Suprapubic skin (tissue), 4 donors: ENCODE data around the gene SHANK3. TPM values are rescaled to one million over a fixed set of nuclear protein-coding genes. Genes with fewer than 3 reads are reported as not detected.
"Not testable (repeated sequence)": the region's sequence is repeated elsewhere in the genome, so short reads cannot be mapped to it uniquely, and the experiment has no call there.

ENCODE experiments used
- DNase-seq, 2 donors: peaks; one replicate each; pipeline ENCODE4 v3.0.0-alpha.2; 2019; ENCODE audit warnings: low spot score in 2 of 2
- H3K27ac ChIP-seq: fragments of 200-600 bp; sonication (generic); one replicate; pipeline ENCODE4 v1.5.1; 2019
- H3K27me3 ChIP-seq: fragments of 200-600 bp; sonication (generic); one replicate; pipeline ENCODE4 v1.5.1; 2019
- H3K36me3 ChIP-seq: fragments of 200-600 bp; sonication (generic); one replicate; pipeline ENCODE4 v1.5.1; 2019
- H3K4me1 ChIP-seq: fragments of 200-600 bp; sonication (generic); one replicate; pipeline ENCODE4 v1.5.1; 2019
- H3K4me3 ChIP-seq: fragments of 200-600 bp; sonication (generic); one replicate; pipeline ENCODE4 v1.5.1; 2019; ENCODE audit warnings: mild to moderate bottlenecking
- H3K9me3 ChIP-seq: fragments of 200-600 bp; sonication (generic); one replicate; pipeline ENCODE4 v1.5.1; 2019
- EP300 ChIP-seq: sonication (generic); formaldehyde crosslinking; IDR thresholded peaks from one replicate; pipeline ENCODE4 v1.6.1; 2017; ENCODE audit warnings: antibody characterized with exemption
- POLR2A ChIP-seq, 2 donors: fragments of 450-650 bp; IDR thresholded peaks; one replicate each; pipeline ENCODE4 v1.6.1; 2017; ENCODE audit warnings: antibody characterized with exemption in 2 of 2, mild to moderate bottlenecking in 2 of 2, moderate library complexity in 2 of 2
- POLR2AphosphoS5 ChIP-seq, 3 donors: sonication (generic); formaldehyde crosslinking; IDR thresholded peaks; one replicate each; pipeline ENCODE4 v1.6.1; 2017; ENCODE audit warnings: antibody characterized with exemption in 3 of 3
- WGBS: methylation state at CpG from one replicate; pipeline ENCODE4 v1.1.5; 2018; 5-methylcytosine and 5-hydroxymethylcytosine counted together
- total RNA-seq, 4 donors: library from RNA; depleted of rRNA; stranded (reverse); fragments of >200 nt; gene quantifications; one replicate each; pipeline ENCODE4 v1.1.0, GENCODE V29; 2016
- TF ChIP-seq, protein P1 (sequence below), 2 donors: fragments of 200-600 bp in 1 of 2; fragments of 450-650 bp in 1 of 2; sonication (generic) in 1 of 2; IDR thresholded peaks; one replicate each; pipeline ENCODE4 v1.5.1; 2016 to 2019; ENCODE audit warnings: antibody characterized with exemption in 2 of 2, mild to moderate bottlenecking in 1 of 2, moderate library complexity in 1 of 2

Gene SHANK3
- total RNA-seq, 4 donors from 2014 or later, result 2.9 to 15.9 (median 9.5) TPM

DNA sequence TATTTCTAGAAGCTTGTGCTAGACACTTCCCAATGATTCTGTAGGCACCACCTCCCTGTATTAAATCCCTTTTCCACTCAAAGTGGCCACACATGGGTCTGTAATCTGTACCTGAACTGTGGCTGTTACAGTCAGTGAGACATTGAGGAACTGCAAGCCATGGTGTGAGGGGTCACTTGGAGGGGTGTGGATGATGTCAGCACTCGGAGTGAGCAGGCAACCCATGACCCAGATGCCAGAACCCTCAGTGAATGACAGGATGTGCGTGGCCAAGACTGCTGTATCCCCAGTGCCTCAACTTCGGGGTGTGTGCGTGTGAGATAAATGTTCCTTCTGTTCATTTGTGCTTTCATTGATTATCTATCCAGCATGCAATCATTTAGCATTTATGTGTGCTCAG, 14.7 kb upstream of the SHANK3 start:
- Histone ChIP-seq H3K4me3 (no peak overlapping the region), H3K9me3 (no peaks in the 10 kb centered on the region), H3K27ac (no peak overlapping the region), H3K4me1 (no peaks in the 10 kb centered on the region), H3K27me3 (peaks cover 38% of the 10 kb centered on the region), H3K36me3 (no peaks in the 10 kb centered on the region)
- WGBS, result 74% methylated on average over 4 of the region's 4 CpGs
- DNase-seq, result no peak
- TF ChIP-seq POLR2A (IDR thresholded peaks at IDR 0.05), result no peak
- TF ChIP-seq, protein P1, sequence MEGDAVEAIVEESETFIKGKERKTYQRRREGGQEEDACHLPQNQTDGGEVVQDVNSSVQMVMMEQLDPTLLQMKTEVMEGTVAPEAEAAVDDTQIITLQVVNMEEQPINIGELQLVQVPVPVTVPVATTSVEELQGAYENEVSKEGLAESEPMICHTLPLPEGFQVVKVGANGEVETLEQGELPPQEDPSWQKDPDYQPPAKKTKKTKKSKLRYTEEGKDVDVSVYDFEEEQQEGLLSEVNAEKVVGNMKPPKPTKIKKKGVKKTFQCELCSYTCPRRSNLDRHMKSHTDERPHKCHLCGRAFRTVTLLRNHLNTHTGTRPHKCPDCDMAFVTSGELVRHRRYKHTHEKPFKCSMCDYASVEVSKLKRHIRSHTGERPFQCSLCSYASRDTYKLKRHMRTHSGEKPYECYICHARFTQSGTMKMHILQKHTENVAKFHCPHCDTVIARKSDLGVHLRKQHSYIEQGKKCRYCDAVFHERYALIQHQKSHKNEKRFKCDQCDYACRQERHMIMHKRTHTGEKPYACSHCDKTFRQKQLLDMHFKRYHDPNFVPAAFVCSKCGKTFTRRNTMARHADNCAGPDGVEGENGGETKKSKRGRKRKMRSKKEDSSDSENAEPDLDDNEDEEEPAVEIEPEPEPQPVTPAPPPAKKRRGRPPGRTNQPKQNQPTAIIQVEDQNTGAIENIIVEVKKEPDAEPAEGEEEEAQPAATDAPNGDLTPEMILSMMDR (IDR thresholded peaks at IDR 0.05), result no peak
- TF ChIP-seq EP300, result no peak
- TF ChIP-seq POLR2AphosphoS5 (IDR thresholded peaks at IDR 0.05), result no peak

DNA sequence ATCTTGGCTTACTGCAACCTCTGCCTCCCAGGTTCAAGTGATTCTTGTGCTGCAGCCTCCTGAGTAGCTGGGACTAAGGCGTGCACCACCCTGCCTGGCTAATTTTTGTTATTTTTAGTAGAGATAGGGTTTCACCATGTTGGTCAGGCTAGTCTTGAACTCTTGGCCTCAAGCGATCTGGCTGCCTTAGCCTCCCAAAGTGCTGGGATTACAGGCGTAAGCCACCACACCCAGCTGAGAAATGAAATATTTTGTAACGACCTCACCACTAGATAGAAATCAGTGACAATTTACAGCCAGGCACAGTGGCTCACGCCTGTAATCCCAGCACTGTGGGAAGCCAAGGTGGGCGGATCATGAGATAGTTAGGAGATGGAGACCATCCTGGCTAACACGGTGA, 12.9 kb upstream of the SHANK3 start:
- not testable (repeated sequence) for H3K36me3 ChIP-seq, DNase-seq, H3K27ac ChIP-seq, H3K4me1 ChIP-seq, H3K4me3 ChIP-seq, H3K9me3 ChIP-seq
- peaks cover 38% of the 10 kb centered on the region for H3K27me3 ChIP-seq
- WGBS, result 88% methylated on average over 7 of the region's 7 CpGs

DNA sequence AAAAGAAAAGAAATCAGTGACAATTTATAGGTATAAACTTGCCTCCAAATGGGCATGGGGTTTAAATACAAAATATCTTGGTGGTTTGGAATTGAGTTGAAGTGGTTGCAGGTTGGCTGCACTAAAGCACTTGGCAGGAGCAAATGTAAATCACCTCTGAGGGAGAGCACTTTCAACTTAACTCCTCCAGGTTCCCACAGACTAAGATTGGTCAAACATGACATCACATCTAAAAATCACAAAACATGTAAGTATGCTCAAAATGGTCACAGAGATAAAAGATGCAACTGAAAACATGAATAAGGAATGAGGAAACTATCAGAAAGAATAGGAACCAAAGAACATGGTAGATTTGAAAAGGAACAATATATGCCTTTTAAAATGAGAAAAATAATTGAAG, 12.3 kb upstream of the SHANK3 start:
- no peaks in the 10 kb centered on the region for H3K9me3 ChIP-seq
- H3K36me3 ChIP-seq, result no peaks in the 10 kb centered on the region
- H3K27ac ChIP-seq, result no peak overlapping the region
- TF ChIP-seq EP300, result no peak
- TF ChIP-seq, protein P1 (IDR thresholded peaks at IDR 0.05), result no peak
- TF ChIP-seq POLR2A (IDR thresholded peaks at IDR 0.05), result no peak
- TF ChIP-seq POLR2AphosphoS5 (IDR thresholded peaks at IDR 0.05), result no peak
- no peak for DNase-seq
- H3K27me3 ChIP-seq, result peaks cover 36% of the 10 kb centered on the region
- no peak overlapping the region for H3K4me3 ChIP-seq
- H3K4me1 ChIP-seq, result no peaks in the 10 kb centered on the region

DNA sequence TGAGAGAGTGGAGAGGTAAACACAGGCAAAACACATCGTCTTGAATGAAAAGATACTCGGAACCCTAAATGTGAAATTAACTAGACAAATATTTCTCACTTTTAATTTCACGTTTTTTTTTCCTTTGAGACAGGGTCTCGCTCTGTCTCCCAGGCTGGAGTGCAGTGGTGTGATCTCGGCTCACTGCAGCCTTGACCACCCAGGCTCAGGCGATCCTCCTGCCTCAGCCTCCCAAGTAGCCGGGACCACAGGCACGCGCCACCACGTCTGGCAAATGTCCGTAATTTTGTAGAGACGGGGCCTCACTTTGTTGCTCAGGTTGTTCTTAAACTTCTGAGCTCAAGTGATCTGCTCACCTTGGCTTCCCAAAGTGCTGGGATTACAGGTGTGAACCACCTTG, 7.4 kb upstream of the SHANK3 start:
- DNase-seq, result no peak
- no peaks in the 10 kb centered on the region for H3K9me3 ChIP-seq
- peaks cover 8% of the 10 kb centered on the region for H3K27me3 ChIP-seq
- no peaks in the 10 kb centered on the region for H3K4me1 ChIP-seq
- 95% methylated on average over 12 of the region's 12 CpGs for WGBS
- TF ChIP-seq POLR2A (IDR thresholded peaks at IDR 0.05) (no peak), POLR2AphosphoS5 (IDR thresholded peaks at IDR 0.05) (no peak), EP300 (no peak)
- TF ChIP-seq, protein P1 (IDR thresholded peaks at IDR 0.05), result no peak
- no peaks in the 10 kb centered on the region for H3K36me3 ChIP-seq
- H3K4me3 ChIP-seq, result no peak overlapping the region
- H3K27ac ChIP-seq, result no peak overlapping the region

DNA sequence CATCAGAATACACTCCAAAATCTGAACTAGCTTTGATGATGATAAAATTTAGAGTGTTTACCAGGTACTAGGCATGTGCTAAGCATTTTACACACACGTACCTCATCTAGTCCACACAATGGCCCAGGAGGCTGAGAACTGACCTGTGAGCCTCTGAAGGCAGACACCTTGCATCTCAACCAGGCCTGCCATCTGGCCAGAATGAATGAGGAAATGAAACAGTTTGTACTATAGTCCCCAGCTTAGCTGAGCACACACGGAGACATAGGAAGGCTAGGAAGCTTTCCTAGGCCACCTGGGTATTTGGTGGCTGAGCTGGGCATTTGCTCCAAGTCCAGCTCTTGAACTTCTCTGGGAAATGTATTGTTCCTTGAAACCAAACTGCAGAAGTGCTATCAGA, 6.9 kb upstream of the SHANK3 start:
- no peak for TF ChIP-seq POLR2AphosphoS5 (IDR thresholded peaks at IDR 0.05)
- TF ChIP-seq EP300, result no peak
- no peak for TF ChIP-seq POLR2A (IDR thresholded peaks at IDR 0.05)
- TF ChIP-seq, protein P1 (IDR thresholded peaks at IDR 0.05), result no peak
- Histone ChIP-seq H3K36me3 (no peaks in the 10 kb centered on the region), H3K27ac (no peak overlapping the region), H3K4me1 (no peaks in the 10 kb centered on the region), H3K9me3 (no peaks in the 10 kb centered on the region), H3K4me3 (no peak overlapping the region), H3K27me3 (peaks cover 8% of the 10 kb centered on the region)
- no peak for DNase-seq
- WGBS, result 70% methylated on average over 2 of the region's 2 CpGs

DNA sequence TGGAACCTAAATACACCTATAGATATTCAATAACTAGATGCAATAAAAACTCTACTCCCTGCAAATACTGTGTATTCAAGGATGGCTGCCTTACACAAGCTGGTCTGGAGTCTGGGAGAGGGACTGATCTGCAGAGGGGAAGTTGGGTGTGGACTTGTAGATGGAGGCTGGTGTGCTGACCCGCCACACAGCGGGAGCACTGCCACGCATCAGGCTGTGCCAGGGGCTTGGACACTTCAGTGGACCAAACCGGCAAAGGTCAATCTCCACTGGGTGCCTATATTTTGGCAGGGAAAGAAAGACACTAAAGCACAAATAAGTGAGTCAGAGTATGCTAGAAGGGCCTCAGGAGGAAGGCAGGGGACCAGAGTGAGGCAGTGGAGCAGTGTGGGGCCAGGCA, 2.1 kb upstream of the SHANK3 start:
- TF ChIP-seq POLR2A (IDR thresholded peaks at IDR 0.05) (no peak), POLR2AphosphoS5 (IDR thresholded peaks at IDR 0.05) (no peak), EP300 (no peak)
- TF ChIP-seq, protein P1 (IDR thresholded peaks at IDR 0.05), result no peak
- Histone ChIP-seq H3K4me3 (no peak overlapping the region), H3K9me3 (no peaks in the 10 kb centered on the region), H3K27ac (peak overlapping the region; percentile 79), H3K36me3 (no peaks in the 10 kb centered on the region), H3K4me1 (peaks cover 23% of the 10 kb centered on the region), H3K27me3 (peaks cover 31% of the 10 kb centered on the region)
- 72% methylated on average over 4 of the region's 4 CpGs for WGBS
- DNase-seq, result no peak
